Panc1 (cell line): ENCODE data around the gene NR4A3.

ENCODE experiments used
- CTCF ChIP-seq: fragments of 450-650 bp; IDR thresholded peaks from 2 replicates; pipeline ENCODE4 v1.5.1; 2017; ENCODE audit warnings: mild to moderate bottlenecking
- POLR2AphosphoS5 ChIP-seq: IDR thresholded peaks from 2 replicates; pipeline ENCODE4 v1.6.1; 2012; ENCODE audit warnings: mild to moderate bottlenecking, low read depth, low read length, moderate library complexity
- REST ChIP-seq, 2 experiments: IDR thresholded peaks; 2 replicates each; pipeline ENCODE4 v1.6.1; 2011 to 2012; ENCODE audit warnings: low read depth in 2 of 2, control low read depth in 1 of 2, low read length in 1 of 2, mild to moderate bottlenecking in 1 of 2, moderate library complexity in 1 of 2; ENCODE audit not compliant: insufficient read depth in 1 of 2
- SIN3A ChIP-seq: IDR thresholded peaks from 2 replicates; pipeline ENCODE4 v1.6.1; 2012; ENCODE audit warnings: low read depth, mild to moderate bottlenecking, low read length, moderate library complexity, borderline replicate concordance; ENCODE audit not compliant: insufficient read depth

GRCh38 chr9:99859243-99859980 is 37.7 kb downstream of the NR4A3 start:
- TF ChIP-seq POLR2AphosphoS5 (no peak), REST (IDR thresholded peaks at IDR 0.05; ENCODE audit: insufficient read depth in 1 of 2, low read depth in 2 of 2, low read length in 1 of 2) (no peak), CTCF (no peak), SIN3A (no peak)
